Kidney epithelial cell (primary cell): Measurements from ENCODE around the gene GPR78. TPM values are rescaled to one million over a fixed set of nuclear protein-coding genes. Genes with fewer than 3 reads are reported as not detected.
"Not testable (repeated sequence)": the region's sequence is repeated elsewhere in the genome, so short reads cannot be mapped to it uniquely, and the experiment has no call there.

Experiments used
- DNase-seq: peaks from one replicate; pipeline ENCODE4 v3.0.0-alpha.2; 2010; ENCODE audit warnings: low read depth
- H3K27me3 ChIP-seq: 2 replicates; pipeline ENCODE4 v1.6.0; 2011; ENCODE audit warnings: low read length; ENCODE audit not compliant: control insufficient read depth, insufficient read depth
- H3K36me3 ChIP-seq: 2 replicates; pipeline ENCODE4 v1.5.1; 2011; ENCODE audit warnings: low read length; ENCODE audit not compliant: control insufficient read depth, insufficient read depth
- H3K4me3 ChIP-seq: 2 replicates; pipeline ENCODE4 v1.5.1; 2011; ENCODE audit warnings: low read depth, mild to moderate bottlenecking, control low read depth, low read length
- total RNA-seq: library from RNA; depleted of rRNA; stranded (reverse); fragments of >200 nt; gene quantifications from 2 replicates; pipeline ENCODE4 v1.2.3, GENCODE V29; 2015
- TF ChIP-seq, protein P1 (sequence below): IDR thresholded peaks from 2 replicates; pipeline ENCODE4 v1.5.1; 2011; ENCODE audit warnings: mild to moderate bottlenecking, moderate library complexity, low read length, control low read depth, inconsistent platforms; ENCODE audit not compliant: insufficient read depth, poor library complexity, severe bottlenecking

GPR78 gene
- total RNA-seq, 1 donor from 2014 or later: not detected

GRCh38 chr4:8616831-8617230 is 36.6 kb downstream of the GPR78 start:
- Histone ChIP-seq H3K27me3 (peaks cover 2% of the 10 kb centered on the region), H3K36me3 (no peaks in the 10 kb centered on the region), H3K4me3 (no peak overlapping the region)
- TF ChIP-seq, protein P1, sequence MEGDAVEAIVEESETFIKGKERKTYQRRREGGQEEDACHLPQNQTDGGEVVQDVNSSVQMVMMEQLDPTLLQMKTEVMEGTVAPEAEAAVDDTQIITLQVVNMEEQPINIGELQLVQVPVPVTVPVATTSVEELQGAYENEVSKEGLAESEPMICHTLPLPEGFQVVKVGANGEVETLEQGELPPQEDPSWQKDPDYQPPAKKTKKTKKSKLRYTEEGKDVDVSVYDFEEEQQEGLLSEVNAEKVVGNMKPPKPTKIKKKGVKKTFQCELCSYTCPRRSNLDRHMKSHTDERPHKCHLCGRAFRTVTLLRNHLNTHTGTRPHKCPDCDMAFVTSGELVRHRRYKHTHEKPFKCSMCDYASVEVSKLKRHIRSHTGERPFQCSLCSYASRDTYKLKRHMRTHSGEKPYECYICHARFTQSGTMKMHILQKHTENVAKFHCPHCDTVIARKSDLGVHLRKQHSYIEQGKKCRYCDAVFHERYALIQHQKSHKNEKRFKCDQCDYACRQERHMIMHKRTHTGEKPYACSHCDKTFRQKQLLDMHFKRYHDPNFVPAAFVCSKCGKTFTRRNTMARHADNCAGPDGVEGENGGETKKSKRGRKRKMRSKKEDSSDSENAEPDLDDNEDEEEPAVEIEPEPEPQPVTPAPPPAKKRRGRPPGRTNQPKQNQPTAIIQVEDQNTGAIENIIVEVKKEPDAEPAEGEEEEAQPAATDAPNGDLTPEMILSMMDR: no peak
- no peak for DNase-seq

GRCh38 chr4:8617486-8618040 is 37.4 kb downstream of the GPR78 start:
- Histone ChIP-seq H3K27me3 (peaks cover 2% of the 10 kb centered on the region), H3K36me3 (no peaks in the 10 kb centered on the region), H3K4me3 (no peak overlapping the region)
- TF ChIP-seq, protein P1: no peak
- DNase-seq: no peak

DNA sequence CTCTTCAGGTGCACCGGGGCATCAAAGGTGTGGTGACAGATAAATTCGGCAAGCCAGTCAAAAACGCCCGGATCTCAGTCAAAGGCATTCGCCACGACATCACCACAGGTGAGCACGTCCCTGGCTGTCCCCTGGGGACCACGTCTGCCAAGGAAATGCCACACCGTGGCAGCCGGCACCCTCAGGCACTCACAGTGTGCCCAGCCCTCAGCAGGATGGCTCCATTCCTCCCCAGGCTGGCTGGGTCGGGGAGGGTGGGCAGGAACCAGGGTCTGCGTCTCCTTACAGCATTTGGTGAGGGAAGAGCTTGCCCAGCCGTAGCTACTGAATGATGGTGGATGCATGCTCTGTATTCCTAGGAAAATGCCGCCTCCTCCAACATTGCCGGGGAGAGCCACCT is 38.2 kb downstream of the GPR78 start:
- H3K36me3 ChIP-seq: no peaks in the 10 kb centered on the region
- no peak for DNase-seq
- TF ChIP-seq, protein P1: no peak

GRCh38 chr4:8618961-8619720 is 38.9 kb downstream of the GPR78 start:
- Histone ChIP-seq H3K27me3 (peaks cover 2% of the 10 kb centered on the region), H3K36me3 (no peaks in the 10 kb centered on the region), H3K4me3 (no peak overlapping the region)
- TF ChIP-seq, protein P1: no peak
- no peak for DNase-seq

More for the DNA sequence above, 38.2 kb downstream of the GPR78 start:
- Histone ChIP-seq H3K27me3 (peaks cover 2% of the 10 kb centered on the region), H3K4me3 (no peak overlapping the region)

GRCh38 chr4:8621135-8621534 is 40.9 kb downstream of the GPR78 start:
- not testable (repeated sequence) for H3K4me3 ChIP-seq, DNase-seq, H3K27me3 ChIP-seq, H3K36me3 ChIP-seq

DNA sequence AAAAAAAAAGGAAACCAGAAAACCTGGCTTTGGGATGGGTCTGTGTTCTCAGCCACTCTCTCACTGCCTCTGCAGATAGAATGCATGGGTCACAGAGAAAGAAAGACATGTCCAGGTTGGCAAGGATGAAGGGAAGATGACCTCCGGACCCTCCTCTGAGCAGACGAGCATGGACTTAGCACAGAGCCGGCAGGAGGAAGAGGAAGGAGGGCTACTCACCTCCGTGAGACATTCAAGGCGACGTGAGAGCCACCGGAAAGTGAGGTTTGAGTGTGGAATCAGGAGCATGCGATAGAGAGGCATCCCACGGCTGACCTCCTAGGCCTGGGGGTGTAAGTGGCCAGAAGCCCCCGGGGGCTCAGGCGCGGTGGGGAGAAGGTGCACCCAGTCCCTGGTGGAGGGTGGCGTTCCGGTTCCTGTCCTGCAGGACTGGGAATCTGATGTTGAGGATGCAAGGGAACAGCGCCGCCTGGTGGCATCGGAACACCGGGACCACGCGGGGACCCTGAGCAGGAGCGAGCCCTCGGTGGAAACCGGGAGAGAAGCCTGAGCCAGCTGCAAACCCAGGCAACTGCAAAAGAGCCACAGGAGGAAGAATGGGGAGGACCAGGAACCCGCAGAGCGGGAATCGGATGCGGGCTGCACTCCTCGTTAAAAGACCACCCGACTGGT is 44.5 kb downstream of the GPR78 start:
- H3K36me3 ChIP-seq, DNase-seq, H3K27me3 ChIP-seq: not testable (repeated sequence)

DNA sequence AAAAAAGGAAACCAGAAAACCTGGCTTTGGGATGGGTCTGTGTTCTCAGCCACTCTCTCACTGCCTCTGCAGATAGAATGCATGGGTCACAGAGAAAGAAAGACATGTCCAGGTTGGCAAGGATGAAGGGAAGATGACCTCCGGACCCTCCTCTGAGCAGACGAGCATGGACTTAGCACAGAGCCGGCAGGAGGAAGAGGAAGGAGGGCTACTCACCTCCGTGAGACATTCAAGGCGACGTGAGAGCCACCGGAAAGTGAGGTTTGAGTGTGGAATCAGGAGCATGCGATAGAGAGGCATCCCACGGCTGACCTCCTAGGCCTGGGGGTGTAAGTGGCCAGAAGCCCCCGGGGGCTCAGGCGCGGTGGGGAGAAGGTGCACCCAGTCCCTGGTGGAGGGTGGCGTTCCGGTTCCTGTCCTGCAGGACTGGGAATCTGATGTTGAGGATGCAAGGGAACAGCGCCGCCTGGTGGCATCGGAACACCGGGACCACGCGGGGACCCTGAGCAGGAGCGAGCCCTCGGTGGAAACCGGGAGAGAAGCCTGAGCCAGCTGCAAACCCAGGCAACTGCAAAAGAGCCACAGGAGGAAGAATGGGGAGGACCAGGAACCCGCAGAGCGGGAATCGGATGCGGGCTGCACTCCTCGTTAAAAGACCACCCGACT is 50.2 kb downstream of the GPR78 start:
- not testable (repeated sequence) for DNase-seq, H3K36me3 ChIP-seq, H3K4me3 ChIP-seq, H3K27me3 ChIP-seq

More for the DNA sequence above, 44.5 kb downstream of the GPR78 start:
- not testable (repeated sequence) for H3K4me3 ChIP-seq

DNA sequence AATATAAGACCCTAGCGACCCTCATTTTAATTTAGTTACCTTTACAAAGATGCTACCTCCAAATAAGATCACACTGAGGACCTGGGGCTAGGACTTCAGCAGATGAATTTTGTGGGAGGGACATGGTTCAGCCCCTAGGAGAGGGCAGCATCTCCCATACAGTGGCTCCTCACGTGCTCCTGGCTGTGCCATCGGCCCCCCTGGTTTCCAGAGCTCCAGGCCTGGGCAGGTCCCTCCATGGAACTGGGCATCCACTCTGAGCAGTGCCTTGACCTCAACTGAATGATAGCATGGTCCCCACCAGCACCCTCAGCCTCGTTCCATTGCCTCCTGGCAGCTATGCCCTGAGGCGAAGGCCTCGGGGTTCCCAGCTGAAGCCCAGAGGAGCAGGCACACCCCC is 51.7 kb downstream of the GPR78 start:
- not testable (repeated sequence) for H3K4me3 ChIP-seq, DNase-seq, H3K27me3 ChIP-seq, H3K36me3 ChIP-seq

- not testable (repeated sequence) for DNase-seq, H3K36me3 ChIP-seq, H3K4me3 ChIP-seq, H3K27me3 ChIP-seq
Measured at GRCh38 chr4:8634773-8635172, 54.6 kb downstream of the GPR78 start.
